AG04450 (cell line): ENCODE results near the gene TMEM131. TPM values are rescaled to one million over a fixed set of nuclear protein-coding genes. Genes with fewer than 3 reads are reported as not detected.

ENCODE experiments used
- CTCF ChIA-PET: fragments of 300-600, 350-600 bp; formaldehyde crosslinking; extraction: SDS; loops from one replicate; lab custom pipeline; 2022; ENCODE audit warnings: antibody characterized with exemption, inconsistent platforms; lab: Charles Lee
- POLR2A ChIA-PET: fragments of 350-600 bp; formaldehyde crosslinking; extraction: SDS; loops from one replicate; lab custom pipeline; 2021; ENCODE audit warnings: antibody characterized with exemption, inconsistent platforms; lab: Yijun Ruan, JAX
- DNase-seq: peaks from one replicate; pipeline ENCODE4 v3.0.0-alpha.2; 2011; ENCODE audit warnings: low read depth, low spot score
- H3K27ac ChIP-seq: one replicate; pipeline ENCODE4 v1.5.1; 2012; ENCODE audit warnings: low read depth, low read length, control low read depth
- H3K27me3 ChIP-seq: one replicate; pipeline ENCODE4 v1.6.0; 2012; ENCODE audit warnings: low read length; ENCODE audit not compliant: control insufficient read depth, insufficient read depth
- H3K4me3 ChIP-seq: 2 replicates; pipeline ENCODE4 v1.5.1; 2011; ENCODE audit warnings: mild to moderate bottlenecking, low read depth, low read length, control low read depth
- H3K9me3 ChIP-seq: 2 replicates; pipeline ENCODE4 v1.5.1; 2012; ENCODE audit warnings: low read length; ENCODE audit not compliant: control insufficient read depth, insufficient read depth
- CTCF ChIP-seq: IDR thresholded peaks from 2 replicates; pipeline ENCODE4 v1.5.1; 2011; ENCODE audit warnings: low read depth, low read length, control low read depth, inconsistent platforms
- polyA plus RNA-seq: library from polyadenylated mRNA; depleted of rRNA; stranded (reverse); fragments of >200 nt; gene quantifications from 2 replicates; pipeline ENCODE4 v1.2.3, GENCODE V29; 2011

TMEM131 gene
- polyA plus RNA-seq, 1 experiment = 24.4 TPM

- no peak for TF ChIP-seq CTCF
- Histone ChIP-seq H3K4me3 (no peak overlapping the region), H3K27me3 (no peaks in the 10 kb centered on the region), H3K27ac (no peak overlapping the region), H3K9me3 (no peaks in the 10 kb centered on the region)
- ChIA-PET POLR2A (no interaction called here), CTCF (no interaction called here)
- DNase-seq = no peak
Observed at GRCh38 chr2:97991081-97991856, 4.5 kb downstream of the TMEM131 start.

GRCh38 chr2:97988722-97989121 lies 7.0 kb downstream of the TMEM131 start:
- CTCF ChIA-PET = no interaction called here
- DNase-seq = no peak
- H3K27me3 ChIP-seq = no peaks in the 10 kb centered on the region
- no peaks in the 10 kb centered on the region for H3K9me3 ChIP-seq
- no peak overlapping the region for H3K4me3 ChIP-seq
- no peak overlapping the region for H3K27ac ChIP-seq
- POLR2A ChIA-PET = no interaction called here
- no peak for TF ChIP-seq CTCF

- no peak overlapping the region for H3K27ac ChIP-seq
- POLR2A ChIA-PET = no interaction called here
- TF ChIP-seq CTCF = no peak
Observed at GRCh38 chr2:97985998-97986397, 9.8 kb downstream of the TMEM131 start.

GRCh38 chr2:97983698-97984097 lies 12.1 kb downstream of the TMEM131 start:
- peaks cover 6% of the 10 kb centered on the region; the same call in 1 of the 2 replicates for H3K9me3 ChIP-seq
- ChIA-PET POLR2A (no interaction called here), CTCF (interaction anchor here (1.6 kb wide), 1 partner anchor 177 kb away, joined by 4 read pairs; no protein-coding TSS in a partner anchor)
- no peak overlapping the region for H3K27ac ChIP-seq
- no peaks in the 10 kb centered on the region for H3K27me3 ChIP-seq
- TF ChIP-seq CTCF = no peak
- DNase-seq = no peak
- H3K4me3 ChIP-seq = no peak overlapping the region

More at GRCh38 chr2:97985998-97986397, 9.8 kb downstream of the TMEM131 start:
- CTCF ChIA-PET = no interaction called here
- Histone ChIP-seq H3K27me3 (no peaks in the 10 kb centered on the region), H3K4me3 (no peak overlapping the region), H3K9me3 (no peaks in the 10 kb centered on the region)
- no peak for DNase-seq

GRCh38 chr2:97983134-97983533 lies 12.6 kb downstream of the TMEM131 start:
- no peaks in the 10 kb centered on the region for H3K27me3 ChIP-seq
- DNase-seq = no peak
- ChIA-PET CTCF (no interaction called here), POLR2A (no interaction called here)
- no peak overlapping the region for H3K4me3 ChIP-seq
- peaks cover 10% of the 10 kb centered on the region; the same call in 1 of the 2 replicates for H3K9me3 ChIP-seq
- no peak overlapping the region for H3K27ac ChIP-seq
- no peak for TF ChIP-seq CTCF
